GM12878 (cell line): Measurements from ENCODE around the gene MTCL3.

ENCODE experiments used
- ATAC-seq: fragments of 200-7000 bp; cut with Tn5 transposase; 3 replicates; pipeline ENCODE4 v1.9.1; 2020; ENCODE audit warnings: mild to moderate bottlenecking, moderate library complexity
- BruUV-seq: library from RNA; stranded (reverse); fragments of 400-500 nt; replicated peaks from 2 replicates; lab custom pipeline; 2021; lab: Mats Ljungman, UMichigan
- CTCF ChIA-PET: fragments of 300-600 bp; sonication (Branson Sonifier 250); formaldehyde crosslinking; extraction: SDS; loops from one replicate; lab custom pipeline; 2021; ENCODE audit warnings: inconsistent platforms; lab: Yijun Ruan, JAX
- POLR2A ChIA-PET: fragments of 350-600 bp; formaldehyde crosslinking; extraction: SDS; loops from one replicate; lab custom pipeline; 2021; ENCODE audit warnings: inconsistent platforms; lab: Charles Lee
- RAD21 ChIA-PET: fragments of 300-600 bp; sonication (Branson Sonifier 250); formaldehyde crosslinking; loops from one replicate; lab custom pipeline; 2023; ENCODE audit warnings: antibody characterized with exemption; ENCODE audit not compliant: unreplicated experiment; lab: Charles Lee
- SMC1A ChIA-PET: fragments of 300-600 bp; sonication (Branson Sonifier 250); formaldehyde crosslinking; loops from one replicate; lab custom pipeline; 2023; ENCODE audit not compliant: unreplicated experiment, uncharacterized antibody; lab: Charles Lee
- DNase-seq: peaks from one replicate; pipeline ENCODE4 v3.0.0-alpha.2; 2011; ENCODE audit warnings: low read depth, low spot score
- FAIRE-seq: peaks from 3 replicates; lab custom pipeline; 2011; peaks lifted over from hg19 to GRCh38; lab: Jason Lieb, UNC
- H2AFZ ChIP-seq: 2 replicates; pipeline ENCODE4 v1.6.0; 2011; ENCODE audit warnings: low read depth, low read length, control low read depth; ENCODE audit not compliant: control insufficient read depth
- H3K27ac ChIP-seq: 2 replicates; pipeline ENCODE4 v1.5.1; 2011; ENCODE audit warnings: control low read depth; ENCODE audit not compliant: control insufficient read depth, insufficient read depth
- H3K27me3 ChIP-seq, 2 experiments: replicated peaks in 1 of 2; 2 replicates each; pipeline versions ENCODE4 v1.6.0 to v1.6.1; 2011; ENCODE audit warnings: low read length in 1 of 2; ENCODE audit not compliant: control insufficient read depth in 2 of 2, insufficient read depth in 2 of 2
- H3K36me3 ChIP-seq, 2 experiments: 2 replicates each; pipeline ENCODE4 v1.5.1; 2011; ENCODE audit warnings: low read length in 1 of 2; ENCODE audit not compliant: control insufficient read depth in 2 of 2, insufficient read depth in 2 of 2
- H3K4me1 ChIP-seq: 2 replicates; pipeline ENCODE4 v1.6.1; 2011; ENCODE audit warnings: mild to moderate bottlenecking, low read length, moderate library complexity, mixed read lengths; ENCODE audit not compliant: control insufficient read depth, insufficient read depth
- H3K4me2 ChIP-seq: 2 replicates; pipeline ENCODE4 v1.6.0; 2011; ENCODE audit warnings: control low read depth; ENCODE audit not compliant: control insufficient read depth, insufficient read depth
- H3K4me3 ChIP-seq: fragments of 200-600 bp; sonication (generic); 2 replicates; pipeline ENCODE4 v1.5.1; 2016
- H3K79me2 ChIP-seq: 2 replicates; pipeline ENCODE4 v1.6.0; 2011; ENCODE audit warnings: low read length; ENCODE audit not compliant: control insufficient read depth, insufficient read depth
- H3K9ac ChIP-seq: 2 replicates; pipeline ENCODE4 v1.8.0; 2011; ENCODE audit warnings: low read length, control low read depth, mixed read lengths; ENCODE audit not compliant: control insufficient read depth, insufficient read depth
- H3K9me3 ChIP-seq: replicated peaks from 3 replicates; pipeline ENCODE4 v1.5.1; 2011; ENCODE audit warnings: mild to moderate bottlenecking, low read length; ENCODE audit not compliant: control insufficient read depth, insufficient read depth
- H4K20me1 ChIP-seq: 2 replicates; pipeline ENCODE4 v1.6.0; 2011; ENCODE audit not compliant: control insufficient read depth, insufficient read depth
- BHLHE40 ChIP-seq, 2 experiments: fragments of 450-650 bp in 1 of 2; IDR thresholded peaks; 2 replicates each; pipeline ENCODE4 v1.6.1; 2011 to 2017; ENCODE audit warnings: low read depth in 2 of 2, borderline replicate concordance in 1 of 2, improper control_type of control experiment in 1 of 2, low read length in 1 of 2, mild to moderate bottlenecking in 1 of 2
- BRCA1 ChIP-seq: IDR thresholded peaks from 2 replicates; pipeline ENCODE4 v1.6.1; 2011; ENCODE audit warnings: low read depth, low read length, improper control_type of control experiment
- EGR1 ChIP-seq, 2 experiments: IDR thresholded peaks; 1 replicate in 1 of 2; 2 replicates in 1 of 2; pipeline ENCODE4 v1.6.1; 2011 to 2012; ENCODE audit warnings: low read depth in 2 of 2, low read length in 2 of 2, borderline replicate concordance in 1 of 2, mild to moderate bottlenecking in 1 of 2, moderate library complexity in 1 of 2
- ELK1 ChIP-seq: IDR thresholded peaks from 2 replicates; pipeline ENCODE4 v1.6.1; 2012; ENCODE audit warnings: low read depth, low read length, improper control_type of control experiment
- EP300 ChIP-seq, 2 experiments: fragments of 150-350 bp in 1 of 2; IDR thresholded peaks; 2 replicates each; pipeline ENCODE4 v1.6.1; 2011 to 2012; ENCODE audit warnings: low read depth in 2 of 2, low read length in 2 of 2, borderline replicate concordance in 1 of 2, improper control_type of control experiment in 1 of 2, inconsistent platforms in 1 of 2; ENCODE audit not compliant: control insufficient read depth in 1 of 2
- IRF5 ChIP-seq: fragments of 450-650 bp; IDR thresholded peaks from 2 replicates; pipeline ENCODE4 v1.6.1; 2017; ENCODE audit warnings: borderline replicate concordance
- MEF2B ChIP-seq: fragments of 450-650 bp; IDR thresholded peaks from 2 replicates; pipeline ENCODE4 v1.6.1; 2018; ENCODE audit warnings: mild to moderate bottlenecking, moderate library complexity; ENCODE audit not compliant: partially characterized antibody, poor library complexity, severe bottlenecking
- MTA2 ChIP-seq: fragments of 450-650 bp; IDR thresholded peaks from 2 replicates; pipeline ENCODE4 v1.6.1; 2016; ENCODE audit warnings: low read depth, mild to moderate bottlenecking, moderate library complexity
- POLR2A ChIP-seq: IDR thresholded peaks from 2 replicates; pipeline ENCODE4 v1.6.1; 2011; ENCODE audit warnings: low read depth, mild to moderate bottlenecking, low read length
- RB1 ChIP-seq: fragments of 450-650 bp; formaldehyde crosslinking; IDR thresholded peaks from 2 replicates; pipeline ENCODE4 v1.6.1; 2017; ENCODE audit warnings: mild to moderate bottlenecking, borderline replicate concordance
- SPI1 ChIP-seq: IDR thresholded peaks from 2 replicates; pipeline ENCODE4 v1.6.1; 2011; ENCODE audit warnings: low read depth, mild to moderate bottlenecking, low read length, moderate library complexity, borderline replicate concordance; ENCODE audit not compliant: insufficient read depth
- SREBF2 ChIP-seq: IDR thresholded peaks from 2 replicates; pipeline ENCODE4 v1.6.1; 2012; ENCODE audit warnings: mild to moderate bottlenecking, low read length
- STAT1 ChIP-seq: fragments of 450-650 bp; conservative IDR thresholded peaks from 2 replicates; pipeline ENCODE4 v1.6.1; 2014; ENCODE audit warnings: antibody characterized with exemption, mild to moderate bottlenecking
- TCF7 ChIP-seq: IDR thresholded peaks from 2 replicates; pipeline ENCODE4 v1.6.1; 2014; ENCODE audit warnings: antibody characterized with exemption, borderline replicate concordance
- ZNF24 ChIP-seq: fragments of 450-650 bp; IDR thresholded peaks from 2 replicates; pipeline ENCODE4 v1.6.1; 2017; ENCODE audit warnings: antibody characterized with exemption, mild to moderate bottlenecking
- ZNF622 ChIP-seq: fragments of 450-650 bp; IDR thresholded peaks from 2 replicates; pipeline ENCODE4 v1.6.1; 2017; ENCODE audit warnings: mild to moderate bottlenecking, inconsistent platforms
- WGBS: methylation state at CpG from one replicate; pipeline ENCODE4 v1.1.6; 2016; ENCODE audit warnings: low lambda C conversion rate; ENCODE audit not compliant: insufficient replicate concordance, insufficient coverage; ENCODE audit errors: missing lambda C conversion rate; 5-methylcytosine and 5-hydroxymethylcytosine counted together
- in situ Hi-C: fragments of 300-500 bp; cut with MboI; formaldehyde crosslinking; loops from 9 replicates; pipeline ENCODE4 v1.14.3; 2018; ENCODE audit warnings: mixed read lengths
- intact Hi-C: fragments of 100-400 bp; cut with micrococcal nuclease; formaldehyde crosslinking; loops from one replicate; pipeline ENCODE4 v1.14.2; 2022; ENCODE audit not compliant: unreplicated experiment

Gene MTCL3

GRCh38 chr6:127451388-127451787 is 67.7 kb downstream of the MTCL3 start:
- H3K4me3 ChIP-seq: no peak overlapping the region
- peaks cover 0 to 2% of the 10 kb centered on the region in 2 experiments; a peak in 1 of 4 replicates for H3K27me3 ChIP-seq
- H4K20me1 ChIP-seq: no peaks in the 10 kb centered on the region
- no peak overlapping the region for H3K4me2 ChIP-seq
- no peak overlapping the region for H3K27ac ChIP-seq
- FAIRE-seq: no peak
- H3K9ac ChIP-seq: no peak overlapping the region
- no peaks in the 10 kb centered on the region for H3K79me2 ChIP-seq
- no peaks in the 10 kb centered on the region for H3K9me3 ChIP-seq
- ChIA-PET CTCF (no interaction called here), SMC1A (interaction anchor here (0.9 kb wide), 1 partner anchor 146 kb away, joined by 3 read pairs; no protein-coding TSS in a partner anchor), RAD21 (no interaction called here), POLR2A (interaction anchor here (0.6 kb wide), 1 partner anchor 795 kb away, joined by 3 read pairs; no protein-coding TSS in a partner anchor)
- no peak for DNase-seq
- no peaks in the 10 kb centered on the region for H3K36me3 ChIP-seq
- H2AFZ ChIP-seq: no peak overlapping the region
- intact Hi-C loops (no loop called here), in situ Hi-C loops (no loop called here)
- TF ChIP-seq SREBF2 (no peak), TCF7 (no peak), STAT1 (no peak), RB1 (no peak), MEF2B (no peak), EP300 (IDR thresholded peaks at IDR 0.05; ENCODE audit: borderline replicate concordance in 1 of 2, control insufficient read depth in 1 of 2, low read depth in 2 of 2, low read length in 2 of 2) (no peak), POLR2A (no peak), ZNF24 (no peak), BRCA1 (no peak), SPI1 (no peak), IRF5 (no peak), BHLHE40 (IDR thresholded peaks at IDR 0.05; ENCODE audit: borderline replicate concordance in 1 of 2, low read depth in 2 of 2, low read length in 1 of 2) (no peak), MTA2 (no peak), ZNF622 (no peak), EGR1 (IDR thresholded peaks at IDR 0.05; ENCODE audit: borderline replicate concordance in 1 of 2, low read depth in 2 of 2, low read length in 2 of 2) (no peak), ELK1 (no peak)
- ATAC-seq: no peak
- BruUV-seq: no TSS peak
- 36% methylated on average over 3 of the region's 3 CpGs for WGBS
- H3K4me1 ChIP-seq: no peaks in the 10 kb centered on the region
